ENCODE results near the gene TM9SF3.

DNA sequence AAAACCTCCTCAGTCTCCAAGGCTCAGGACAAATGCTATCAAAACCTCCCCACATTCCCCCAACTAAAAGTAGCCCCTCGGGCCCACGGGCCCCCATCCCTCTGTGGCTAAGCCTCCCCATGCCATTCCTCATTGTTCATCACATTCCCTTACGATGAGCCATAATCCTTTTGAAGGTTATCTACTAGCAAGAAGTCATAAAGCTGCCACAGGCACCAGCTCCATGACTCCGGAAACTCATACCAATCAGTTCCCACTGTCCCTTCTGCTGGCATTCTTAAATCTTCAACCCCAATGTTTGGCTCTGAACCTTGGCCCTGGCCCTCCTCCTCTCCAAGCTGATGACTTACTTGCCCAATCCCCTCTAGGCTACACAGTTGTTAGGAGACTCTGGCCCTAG, 19.4 kb upstream of the TM9SF3 start:
- TF ChIP-seq, protein P1, sequence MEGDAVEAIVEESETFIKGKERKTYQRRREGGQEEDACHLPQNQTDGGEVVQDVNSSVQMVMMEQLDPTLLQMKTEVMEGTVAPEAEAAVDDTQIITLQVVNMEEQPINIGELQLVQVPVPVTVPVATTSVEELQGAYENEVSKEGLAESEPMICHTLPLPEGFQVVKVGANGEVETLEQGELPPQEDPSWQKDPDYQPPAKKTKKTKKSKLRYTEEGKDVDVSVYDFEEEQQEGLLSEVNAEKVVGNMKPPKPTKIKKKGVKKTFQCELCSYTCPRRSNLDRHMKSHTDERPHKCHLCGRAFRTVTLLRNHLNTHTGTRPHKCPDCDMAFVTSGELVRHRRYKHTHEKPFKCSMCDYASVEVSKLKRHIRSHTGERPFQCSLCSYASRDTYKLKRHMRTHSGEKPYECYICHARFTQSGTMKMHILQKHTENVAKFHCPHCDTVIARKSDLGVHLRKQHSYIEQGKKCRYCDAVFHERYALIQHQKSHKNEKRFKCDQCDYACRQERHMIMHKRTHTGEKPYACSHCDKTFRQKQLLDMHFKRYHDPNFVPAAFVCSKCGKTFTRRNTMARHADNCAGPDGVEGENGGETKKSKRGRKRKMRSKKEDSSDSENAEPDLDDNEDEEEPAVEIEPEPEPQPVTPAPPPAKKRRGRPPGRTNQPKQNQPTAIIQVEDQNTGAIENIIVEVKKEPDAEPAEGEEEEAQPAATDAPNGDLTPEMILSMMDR (IDR thresholded peaks at IDR 0.05): no peak
- TF ChIP-seq POLR2A (IDR thresholded peaks at IDR 0.05) (no peak), POLR2AphosphoS5 (IDR thresholded peaks at IDR 0.05) (no peak), EP300 (IDR thresholded peaks at IDR 0.05) (no peak)
